ENCODE measurements around the gene NPW. TPM values are rescaled to one million over a fixed set of nuclear protein-coding genes. Genes with fewer than 3 reads are reported as not detected.

Gene NPW
- total RNA-seq, 1 donor, result not detected

GRCh38 chr16:1999866-2000514 is 19.6 kb upstream of the NPW start:
- Histone ChIP-seq H2AFZ (ENCODE audit: low read length) (no peak overlapping the region), H3K79me2 (ENCODE audit: insufficient read depth, low read length) (peaks cover 40% of the 10 kb centered on the region), H3K9me3 (ENCODE audit: low read depth, low read length) (no peaks in the 10 kb centered on the region), H3K36me3 (ENCODE audit: insufficient read depth, low read length) (peaks cover 53% of the 10 kb centered on the region), H3K4me3 (ENCODE audit: insufficient read depth, low read length) (no peak overlapping the region), H3K27ac (ENCODE audit: low read depth, low read length) (no peak overlapping the region), H3K4me2 (ENCODE audit: insufficient read depth, low read length) (no peak overlapping the region), H4K20me1 (ENCODE audit: insufficient read depth, low read length) (peaks cover 32% of the 10 kb centered on the region), H3K4me1 (ENCODE audit: insufficient read depth, low read length) (peaks cover 6% of the 10 kb centered on the region), H3K27me3 (ENCODE audit: insufficient read depth, low read length) (no peaks in the 10 kb centered on the region)
- DNase-seq (ENCODE audit: insufficient read length, low spot score, missing footprints), result no peak
- TF ChIP-seq CTCF (IDR thresholded peaks at IDR 0.05; ENCODE audit: extremely low read depth, low read depth, low read length), result no peak

- Histone ChIP-seq H3K36me3 (ENCODE audit: insufficient read depth, low read length) (peaks cover 53% of the 10 kb centered on the region), H3K9me3 (ENCODE audit: low read depth, low read length) (no peaks in the 10 kb centered on the region), H3K27me3 (ENCODE audit: insufficient read depth, low read length) (no peaks in the 10 kb centered on the region), H3K79me2 (ENCODE audit: insufficient read depth, low read length) (peaks cover 50% of the 10 kb centered on the region), H4K20me1 (ENCODE audit: insufficient read depth, low read length) (peaks cover 42% of the 10 kb centered on the region), H3K4me2 (ENCODE audit: insufficient read depth, low read length) (no peak overlapping the region), H3K4me1 (ENCODE audit: insufficient read depth, low read length) (peaks cover 6% of the 10 kb centered on the region), H3K4me3 (ENCODE audit: insufficient read depth, low read length) (no peak overlapping the region), H2AFZ (ENCODE audit: low read length) (no peak overlapping the region), H3K27ac (ENCODE audit: low read depth, low read length) (no peak overlapping the region)
- TF ChIP-seq CTCF (IDR thresholded peaks at IDR 0.05; ENCODE audit: extremely low read depth, low read depth, low read length), result no peak
- DNase-seq (ENCODE audit: insufficient read length, low spot score, missing footprints), result no peak
Measured at GRCh38 chr16:2001035-2001434, 18.6 kb upstream of the NPW start.

- no peak for DNase-seq (ENCODE audit: insufficient read length, low spot score, missing footprints)
- Histone ChIP-seq H3K27ac (ENCODE audit: low read depth, low read length) (no peak overlapping the region), H3K9me3 (ENCODE audit: low read depth, low read length) (no peaks in the 10 kb centered on the region), H3K79me2 (ENCODE audit: insufficient read depth, low read length) (peaks cover 57% of the 10 kb centered on the region), H3K4me3 (ENCODE audit: insufficient read depth, low read length) (no peak overlapping the region), H3K4me2 (ENCODE audit: insufficient read depth, low read length) (no peak overlapping the region), H3K36me3 (ENCODE audit: insufficient read depth, low read length) (peaks cover 52% of the 10 kb centered on the region), H3K27me3 (ENCODE audit: insufficient read depth, low read length) (no peaks in the 10 kb centered on the region), H2AFZ (ENCODE audit: low read length) (no peak overlapping the region), H4K20me1 (ENCODE audit: insufficient read depth, low read length) (peaks cover 48% of the 10 kb centered on the region), H3K4me1 (ENCODE audit: insufficient read depth, low read length) (peaks cover 6% of the 10 kb centered on the region)
- no peak for TF ChIP-seq CTCF (IDR thresholded peaks at IDR 0.05; ENCODE audit: extremely low read depth, low read depth, low read length)
Measured at GRCh38 chr16:2001456-2002355, 17.9 kb upstream of the NPW start.
